GM06990 (cell line): ENCODE measurements around the gene NYAP2.

Experiments used
- DNase-seq: peaks from one replicate; pipeline ENCODE4 v3.0.0-alpha.2; 2011; ENCODE audit not compliant: insufficient read length; ENCODE audit errors: extremely low read depth
- H3K27me3 ChIP-seq: replicated peaks from 2 replicates; pipeline ENCODE4 v1.6.0; 2011; ENCODE audit warnings: low read length; ENCODE audit not compliant: control insufficient read depth, insufficient read depth
- H3K36me3 ChIP-seq: 2 replicates; pipeline ENCODE4 v1.5.1; 2011; ENCODE audit warnings: low read length; ENCODE audit not compliant: control insufficient read depth, insufficient read depth
- H3K4me3 ChIP-seq: replicated peaks from 2 replicates; pipeline ENCODE4 v1.5.1; 2011; ENCODE audit warnings: low read depth, mild to moderate bottlenecking, control low read depth, low read length
- CTCF ChIP-seq: IDR thresholded peaks from 2 replicates; pipeline ENCODE4 v1.5.1; 2011; ENCODE audit warnings: low read length, control low read depth, mild to moderate bottlenecking, inconsistent platforms; ENCODE audit not compliant: insufficient read depth, poor library complexity, severe bottlenecking

The NYAP2 gene

GRCh38 chr2:225616372-225616771 is 216.9 kb downstream of the NYAP2 start:
- no peak for TF ChIP-seq CTCF
- Histone ChIP-seq H3K4me3 (no peak overlapping the region), H3K36me3 (no peaks in the 10 kb centered on the region), H3K27me3 (no peaks in the 10 kb centered on the region)
- DNase-seq: no peak

- Histone ChIP-seq H3K36me3 (no peaks in the 10 kb centered on the region), H3K4me3 (no peak overlapping the region), H3K27me3 (no peaks in the 10 kb centered on the region)
- DNase-seq: no peak
- TF ChIP-seq CTCF: no peak
Observed at GRCh38 chr2:225616848-225617247, 217.3 kb downstream of the NYAP2 start.

GRCh38 chr2:225620227-225620626 is 220.7 kb downstream of the NYAP2 start:
- no peaks in the 10 kb centered on the region for H3K36me3 ChIP-seq
- TF ChIP-seq CTCF: no peak
- no peak overlapping the region for H3K4me3 ChIP-seq

GRCh38 chr2:225630824-225631533 is 231.5 kb downstream of the NYAP2 start:
- no peak for TF ChIP-seq CTCF
- Histone ChIP-seq H3K27me3 (no peaks in the 10 kb centered on the region), H3K36me3 (no peaks in the 10 kb centered on the region), H3K4me3 (no peak overlapping the region)
- no peak for DNase-seq

More at GRCh38 chr2:225620227-225620626, 220.7 kb downstream of the NYAP2 start:
- no peak for DNase-seq
- H3K27me3 ChIP-seq: no peaks in the 10 kb centered on the region

- H3K4me3 ChIP-seq: no peak overlapping the region
- H3K36me3 ChIP-seq: no peaks in the 10 kb centered on the region
- DNase-seq: no peak
- no peaks in the 10 kb centered on the region for H3K27me3 ChIP-seq
- no peak for TF ChIP-seq CTCF
Observed at GRCh38 chr2:225632351-225632750, 232.8 kb downstream of the NYAP2 start.

GRCh38 chr2:225636558-225636957 is 237.0 kb downstream of the NYAP2 start:
- TF ChIP-seq CTCF: no peak
- no peaks in the 10 kb centered on the region for H3K27me3 ChIP-seq
- H3K36me3 ChIP-seq: no peaks in the 10 kb centered on the region
- no peak for DNase-seq
- H3K4me3 ChIP-seq: no peak overlapping the region
